ENCODE measurements around the gene MRGPRX3.
A peak's percentile ranks its signal among the peaks of the same experiment; 100 is the strongest.
"Not testable (repeated sequence)": the region's sequence is repeated elsewhere in the genome, so short reads cannot be mapped to it uniquely, and the experiment has no call there.

MRGPRX3 gene

GRCh38 chr11:18132341-18132740 is at the start of gene MRGPRX3:
TSS of gene MRGPRX3 (plus strand) at chr11:18132571. CDS start at chr11:18137203, 4,632 bp downstream.
- DNase-seq: no peak

- no peak for DNase-seq
Measured at GRCh38 chr11:18088366-18088765, 44.0 kb upstream of the MRGPRX3 start.

- DNase-seq: no peak
Measured at GRCh38 chr11:18088966-18089365, 43.4 kb upstream of the MRGPRX3 start.

- no peak for DNase-seq
Measured at GRCh38 chr11:18091731-18092130, 40.6 kb upstream of the MRGPRX3 start.

GRCh38 chr11:18093959-18094358 is 38.4 kb upstream of the MRGPRX3 start:
- DNase-seq: no peak

GRCh38 chr11:18100926-18101656 is 31.3 kb upstream of the MRGPRX3 start:
- DNase-seq: no peak

GRCh38 chr11:18105086-18105801 is 27.1 kb upstream of the MRGPRX3 start:
- no peak for DNase-seq

- DNase-seq: peak; percentile 85
Measured at GRCh38 chr11:18105802-18106574, 26.4 kb upstream of the MRGPRX3 start, which contains the start of gene SAAL1. TSS of gene SAAL1 (minus strand) at chr11:18106082. CDS start at chr11:18106041, 41 bp downstream.

GRCh38 chr11:18106688-18107087 is 25.7 kb upstream of the MRGPRX3 start:
- DNase-seq: no peak

- no peak for DNase-seq
Measured at GRCh38 chr11:18108254-18108653, 24.1 kb upstream of the MRGPRX3 start.

- no peak for DNase-seq
Measured at GRCh38 chr11:18111005-18111404, 21.4 kb upstream of the MRGPRX3 start.

- DNase-seq: peak; percentile 47
Measured at GRCh38 chr11:18115360-18116127, 16.8 kb upstream of the MRGPRX3 start.

GRCh38 chr11:18121331-18121828 is 11.0 kb upstream of the MRGPRX3 start:
- DNase-seq: not testable (repeated sequence)

GRCh38 chr11:18131115-18131514 is 1.3 kb upstream of the MRGPRX3 start:
- DNase-seq: not testable (repeated sequence)

- no peak for DNase-seq
Measured at GRCh38 chr11:18135308-18135707, 2.9 kb downstream of the MRGPRX3 start.

- DNase-seq: no peak
Measured at GRCh38 chr11:18137186-18137800, 4.9 kb downstream of the MRGPRX3 start.

- no peak for DNase-seq
Measured at GRCh38 chr11:18140145-18140544, 7.8 kb downstream of the MRGPRX3 start.

GRCh38 chr11:18144243-18144642 is 11.9 kb downstream of the MRGPRX3 start:
- DNase-seq: no peak

GRCh38 chr11:18145025-18145424 is 12.7 kb downstream of the MRGPRX3 start:
- DNase-seq: no peak

GRCh38 chr11:18145837-18146236 is 13.5 kb downstream of the MRGPRX3 start:
- no peak for DNase-seq

- DNase-seq: no peak
Measured at GRCh38 chr11:18151581-18151980, 19.2 kb downstream of the MRGPRX3 start.

- no peak for DNase-seq
Measured at GRCh38 chr11:18168372-18168771, 36.0 kb downstream of the MRGPRX3 start.
